Measurements from ENCODE around the gene MDFIC2.

DNA sequence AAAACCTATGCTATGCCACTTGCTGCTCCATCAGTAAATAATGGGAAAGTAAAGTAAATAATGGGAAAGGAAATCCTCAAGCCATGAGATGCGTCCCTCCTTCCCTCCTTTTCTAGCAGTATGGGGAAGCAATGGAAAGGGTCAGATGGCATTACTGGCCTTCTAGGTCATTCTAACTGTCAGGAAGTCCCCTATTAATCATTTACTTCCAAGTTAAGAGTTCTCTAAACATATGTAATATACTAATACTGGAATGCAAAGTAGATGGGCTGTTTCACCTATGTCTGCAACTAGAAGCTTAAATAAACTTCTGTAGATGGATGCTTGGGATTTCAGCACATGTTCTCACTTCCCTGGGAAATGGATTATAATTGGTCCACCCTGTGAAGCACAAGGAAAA is 55.9 kb downstream of the MDFIC2 start:
- no peak for TF ChIP-seq YY1 (IDR thresholded peaks at IDR 0.05; ENCODE audit: insufficient read depth, insufficient read length)
- TF ChIP-seq ZNF274 (IDR thresholded peaks at IDR 0.05; ENCODE audit: low read depth, low read length), result no peak
